ENCODE measurements around the gene PLCL1. TPM values are rescaled to one million over a fixed set of nuclear protein-coding genes. Genes with fewer than 3 reads are reported as not detected.

The PLCL1 gene
- polyA plus RNA-seq, 1 of the 3 experiments (the other 2 are of a cell fraction): 7.7 TPM

- H3K79me2 ChIP-seq (ENCODE audit: insufficient read depth): no peaks in the 10 kb centered on the region; the same call in 1 of the 2 replicates
- no peaks in the 10 kb centered on the region for H3K27me3 ChIP-seq (ENCODE audit: insufficient read depth)
- H3K9ac ChIP-seq: no peak overlapping the region
- H3K4me2 ChIP-seq: no peak overlapping the region
- no peak overlapping the region for H2AFZ ChIP-seq (ENCODE audit: low read depth)
- ChIA-PET POLR2A (no interaction called here), CTCF (no interaction called here)
- H3K27ac ChIP-seq (ENCODE audit: low read depth in 2 of 2, low read length in 1 of 2): no peak overlapping the region
- no peak for DNase-seq
- no peaks in the 10 kb centered on the region for H3K36me3 ChIP-seq (replicated peaks in 1 of 2; ENCODE audit: control insufficient read depth in 1 of 2, insufficient read depth in 2 of 2, low read length in 1 of 2)
- no peaks in the 10 kb centered on the region for H3K9me2 ChIP-seq
- 80% methylated on average over 3 of the region's 3 CpGs for WGBS (ENCODE audit: low lambda C conversion rate)
- H3F3A ChIP-seq (replicated peaks; ENCODE audit: insufficient read depth): peaks cover 17% of the 10 kb centered on the region
- H3K4me3 ChIP-seq (ENCODE audit: low read depth in 2 of 2, low read length in 1 of 2): no peak overlapping the region
- H3K4me1 ChIP-seq (ENCODE audit: control insufficient read depth in 1 of 2, insufficient read depth in 2 of 2, low read depth in 1 of 2, low read length in 1 of 2): peaks cover 0 to 8% of the 10 kb centered on the region in 2 experiments; a peak in 2 of 4 replicates
- H4K20me1 ChIP-seq (ENCODE audit: insufficient read depth): no peaks in the 10 kb centered on the region
- TF ChIP-seq FOSL2 (IDR thresholded peaks at IDR 0.05; ENCODE audit: borderline replicate concordance, low read depth) (no peak), NRF1 (IDR thresholded peaks at IDR 0.05; ENCODE audit: low read depth, low read length) (no peak), MEF2A (IDR thresholded peaks at IDR 0.05; ENCODE audit: borderline replicate concordance, low read depth) (no peak), RCOR1 (IDR thresholded peaks at IDR 0.05; ENCODE audit: low read length) (no peak), IRF3 (IDR thresholded peaks at IDR 0.05; ENCODE audit: low read depth, low read length) (no peak)
- H3K9me3 ChIP-seq: no peaks in the 10 kb centered on the region
These were observed 108.7 kb downstream of the PLCL1 start for GRCh38 chr2:197913084-197913483.

GRCh38 chr2:197914778-197915177, 110.4 kb downstream of the PLCL1 start:
- no peak overlapping the region for H3K9ac ChIP-seq
- no peaks in the 10 kb centered on the region for H3K27me3 ChIP-seq (ENCODE audit: insufficient read depth)
- H3K4me1 ChIP-seq (ENCODE audit: control insufficient read depth in 1 of 2, insufficient read depth in 2 of 2, low read depth in 1 of 2, low read length in 1 of 2): peaks cover 0 to 4% of the 10 kb centered on the region in 2 experiments; a peak in 1 of 4 replicates
- no peaks in the 10 kb centered on the region for H4K20me1 ChIP-seq (ENCODE audit: insufficient read depth)
- no peak overlapping the region for H3K27ac ChIP-seq (ENCODE audit: low read depth in 2 of 2, low read length in 1 of 2)
- POLR2A ChIA-PET: no interaction called here
- WGBS (ENCODE audit: low lambda C conversion rate): 47% methylated on average over 2 of the region's 2 CpGs
- no peaks in the 10 kb centered on the region; the same call in 1 of the 2 replicates for H3K79me2 ChIP-seq (ENCODE audit: insufficient read depth)
- no peak overlapping the region for H3K4me2 ChIP-seq
- peaks cover 6% of the 10 kb centered on the region for H3F3A ChIP-seq (replicated peaks; ENCODE audit: insufficient read depth)
- H3K9me3 ChIP-seq: no peaks in the 10 kb centered on the region
- no peaks in the 10 kb centered on the region for H3K9me2 ChIP-seq
- CTCF ChIA-PET: interaction anchor here (0.9 kb wide), 1 partner anchor 23 kb away, joined by 3 read pairs; no protein-coding TSS in a partner anchor
- DNase-seq: no peak
- no peaks in the 10 kb centered on the region for H3K36me3 ChIP-seq (replicated peaks in 1 of 2; ENCODE audit: control insufficient read depth in 1 of 2, insufficient read depth in 2 of 2, low read length in 1 of 2)
- no peak for TF ChIP-seq MAX (IDR thresholded peaks at IDR 0.05; ENCODE audit: low read depth)
- 0 out of 2 replicates have a peak, but pooled peaks have one; percentile 18 for TF ChIP-seq PBX3 (IDR thresholded peaks at IDR 0.05)
- TF ChIP-seq ZBTB33 (IDR thresholded peaks at IDR 0.05; ENCODE audit: borderline replicate concordance, low read depth): no peak
- no peak for TF ChIP-seq MXI1 (IDR thresholded peaks at IDR 0.05; ENCODE audit: low read depth, low read length)
- no peak for TF ChIP-seq TAF1 (IDR thresholded peaks at IDR 0.05; ENCODE audit: borderline replicate concordance, low read depth, low read length)
- TF ChIP-seq FOXM1 (IDR thresholded peaks at IDR 0.05; ENCODE audit: low read depth): no peak
- TF ChIP-seq IRF3 (IDR thresholded peaks at IDR 0.05; ENCODE audit: low read depth, low read length): no peak
- H3K4me3 ChIP-seq (ENCODE audit: low read depth in 2 of 2, low read length in 1 of 2): no peak overlapping the region
- no peak overlapping the region for H2AFZ ChIP-seq (ENCODE audit: low read depth)

All from SK-N-SH (cell line).